ENCODE results near the gene CPLX3. TPM values are rescaled to one million over a fixed set of nuclear protein-coding genes. Genes with fewer than 3 reads are reported as not detected.

The CPLX3 gene
- total RNA-seq, 4 donors from 2014 or later: not detected

DNA sequence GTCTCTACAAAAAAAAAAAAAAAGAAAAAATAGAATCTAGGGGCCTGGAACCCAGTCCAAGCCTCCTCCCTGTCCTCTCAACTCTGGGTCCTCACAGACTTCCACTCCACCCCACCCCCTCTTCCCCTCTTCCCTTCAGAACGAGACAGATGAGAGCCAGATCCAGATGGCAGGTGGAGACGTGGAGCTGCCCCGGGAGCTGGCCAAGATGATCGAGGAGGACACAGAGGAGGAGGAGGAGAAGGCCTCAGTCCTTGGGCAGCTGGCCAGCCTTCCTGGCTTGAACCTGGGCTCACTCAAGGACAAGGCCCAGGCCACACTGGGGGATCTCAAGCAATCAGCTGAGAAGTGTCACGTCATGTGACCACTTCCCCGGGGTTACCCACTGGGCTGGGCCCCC is 3.6 kb downstream of the CPLX3 start:
- no peak for ATAC-seq
- 23 to 57% methylated on average over 2 to 4 of the region's 6 CpGs for WGBS, 2 donors (ENCODE audit: low coverage in 1 of 2)
- H3K4me1 ChIP-seq: peaks cover 0 to 7% (median 0%) of the 10 kb centered on the region in 3 donors
- no peak overlapping the region for H3K4me3 ChIP-seq
- peaks cover 48% of the 10 kb centered on the region for H3K27me3 ChIP-seq
- no peak overlapping the region for H3K27ac ChIP-seq
- H3K9me3 ChIP-seq: no peaks in the 10 kb centered on the region
- no peak for TF ChIP-seq POLR2A (IDR thresholded peaks at IDR 0.05)
- TF ChIP-seq CTCF (IDR thresholded peaks at IDR 0.05): no peak
- no peak for TF ChIP-seq POLR2AphosphoS5 (IDR thresholded peaks at IDR 0.05)
- TF ChIP-seq EP300 (IDR thresholded peaks at IDR 0.05): no peak
- H3K36me3 ChIP-seq: no peaks in the 10 kb centered on the region

DNA sequence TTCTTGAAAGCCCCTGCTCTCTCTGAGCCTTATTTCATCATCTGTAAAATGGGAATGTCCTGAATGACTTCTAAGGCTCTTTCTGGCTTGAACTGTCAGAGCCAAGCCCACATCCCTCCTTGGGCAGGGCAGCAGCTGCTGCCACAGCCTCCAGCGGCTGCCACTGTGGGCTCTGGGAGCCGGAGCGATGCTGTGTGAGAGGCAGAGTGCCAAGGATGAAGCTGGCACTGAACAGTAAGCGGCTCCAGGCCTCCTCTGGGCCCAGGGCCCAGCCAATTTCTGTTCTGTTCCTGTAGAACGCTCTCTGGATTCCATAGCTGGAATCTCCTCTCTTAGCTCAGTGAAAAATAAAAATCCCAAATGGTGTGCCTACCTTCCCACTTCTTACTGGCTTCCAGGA is 4.4 kb downstream of the CPLX3 start:
- TF ChIP-seq CTCF (IDR thresholded peaks at IDR 0.05) (no peak), EP300 (IDR thresholded peaks at IDR 0.05) (no peak), POLR2AphosphoS5 (IDR thresholded peaks at IDR 0.05) (no peak), POLR2A (IDR thresholded peaks at IDR 0.05) (no peak)
- Histone ChIP-seq H3K4me3 (no peak overlapping the region), H3K27ac (peak overlapping the region in 1 of 4 donors; percentile 10), H3K9me3 (no peaks in the 10 kb centered on the region), H3K27me3 (peaks cover 42% of the 10 kb centered on the region), H3K4me1 (peaks cover 0 to 7% (median 0%) of the 10 kb centered on the region in 3 donors), H3K36me3 (peaks cover 0 to 5% of the 10 kb centered on the region in 2 donors)
- no peak for ATAC-seq
- WGBS, 2 donors (ENCODE audit: low coverage in 1 of 2): 60% methylated on average over 1 of the region's 5 CpGs; no CpG with 5 or more reads in 1 of the 2 donors

DNA sequence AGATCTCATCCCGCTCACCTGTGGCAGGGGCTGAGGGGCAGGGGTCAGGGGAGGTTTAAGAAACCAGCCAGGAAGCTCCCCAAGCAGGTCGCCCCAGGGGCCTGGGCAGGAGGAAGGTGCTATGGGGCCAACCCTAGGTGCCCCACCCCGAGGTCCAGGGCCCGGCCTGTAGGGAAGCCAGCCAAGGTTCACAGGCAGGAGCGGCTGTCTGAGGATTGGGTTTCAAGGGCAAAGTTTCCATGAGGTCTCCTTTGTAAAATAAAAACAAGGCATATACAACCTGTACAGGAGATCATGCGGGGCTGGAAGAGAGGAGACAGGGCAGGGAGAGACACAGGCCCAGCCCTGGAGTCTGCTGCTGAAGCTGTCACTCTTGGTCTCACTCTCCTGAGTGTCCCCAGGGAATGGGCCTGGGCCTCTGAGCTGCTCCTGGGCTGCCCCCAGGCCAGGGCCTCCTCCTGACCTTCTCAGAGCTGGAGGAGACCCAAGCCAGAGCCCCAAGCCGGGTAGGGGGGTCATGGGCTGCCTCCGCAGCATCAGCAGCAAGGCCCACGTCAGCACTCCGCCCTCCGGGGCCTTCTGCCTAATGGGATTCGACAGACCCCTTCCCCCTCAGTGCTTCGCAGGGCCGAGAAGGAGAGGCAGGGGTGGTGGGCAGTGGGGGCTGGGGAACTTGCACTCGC is 5.5 kb downstream of the CPLX3 start:
- H3K27ac ChIP-seq: no peak overlapping the region
- peaks cover 31% of the 10 kb centered on the region for H3K27me3 ChIP-seq
- H3K9me3 ChIP-seq: no peaks in the 10 kb centered on the region
- no peak for TF ChIP-seq POLR2AphosphoS5 (IDR thresholded peaks at IDR 0.05)
- TF ChIP-seq CTCF (IDR thresholded peaks at IDR 0.05): no peak
- TF ChIP-seq POLR2A (IDR thresholded peaks at IDR 0.05): no peak
- no peak for TF ChIP-seq EP300 (IDR thresholded peaks at IDR 0.05)
- ATAC-seq: no peak
- WGBS, 2 donors (ENCODE audit: low coverage in 1 of 2): 80 to 84% methylated on average over 4 to 6 of the region's 15 CpGs
- no peaks in the 10 kb centered on the region for H3K4me1 ChIP-seq
- no peak overlapping the region for H3K4me3 ChIP-seq
- peaks cover 0 to 14% of the 10 kb centered on the region in 2 donors for H3K36me3 ChIP-seq

DNA sequence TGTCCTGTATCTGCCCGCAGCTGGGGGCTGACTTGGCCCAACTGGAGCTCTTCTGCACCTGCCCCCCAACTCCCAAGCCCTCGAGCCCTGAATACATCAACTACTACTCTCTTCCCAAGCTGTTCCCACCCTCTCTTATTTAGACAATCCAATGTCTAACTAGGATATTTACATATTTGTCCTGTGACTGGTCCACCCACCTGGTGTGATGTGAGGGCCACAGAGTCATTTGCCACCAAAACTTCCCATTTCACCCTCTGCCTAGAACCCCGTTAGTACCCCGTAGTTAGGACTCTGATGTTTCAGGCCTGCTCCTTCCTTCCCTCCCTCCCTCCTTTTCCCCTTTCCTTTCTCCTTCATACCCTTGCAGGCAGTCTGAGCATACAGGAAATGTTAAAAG is 6.4 kb downstream of the CPLX3 start:
- H3K4me1 ChIP-seq: no peaks in the 10 kb centered on the region
- no peak overlapping the region for H3K27ac ChIP-seq
- ATAC-seq: no peak
- TF ChIP-seq POLR2AphosphoS5 (IDR thresholded peaks at IDR 0.05) (no peak), POLR2A (IDR thresholded peaks at IDR 0.05) (no peak), EP300 (IDR thresholded peaks at IDR 0.05) (no peak), CTCF (IDR thresholded peaks at IDR 0.05) (no peak)
- H3K9me3 ChIP-seq: no peaks in the 10 kb centered on the region
- WGBS, 2 donors (ENCODE audit: low coverage in 1 of 2): 55 to 77% methylated on average over 2 to 3 of the region's 4 CpGs
- no peak overlapping the region for H3K4me3 ChIP-seq
- peaks cover 23% of the 10 kb centered on the region for H3K27me3 ChIP-seq
- peaks cover 0 to 23% of the 10 kb centered on the region in 2 donors for H3K36me3 ChIP-seq

All from gastroesophageal sphincter (tissue), 4 donors.